HG03457 (cell line): Measurements from ENCODE around the gene ANKS1B.
A peak's percentile ranks its signal among the peaks of the same experiment; 100 is the strongest.
"Not testable (repeated sequence)": the region's sequence is repeated elsewhere in the genome, so short reads cannot be mapped to it uniquely, and the experiment has no call there.

Source experiments
- ATAC-seq: cut with Tn5 transposase; IDR thresholded peaks from one replicate; pipeline ENCODE4 v1.9.1; 2021; ENCODE audit warnings: moderate number of reproducible peaks; ENCODE audit not compliant: unreplicated experiment

Gene ANKS1B

DNA sequence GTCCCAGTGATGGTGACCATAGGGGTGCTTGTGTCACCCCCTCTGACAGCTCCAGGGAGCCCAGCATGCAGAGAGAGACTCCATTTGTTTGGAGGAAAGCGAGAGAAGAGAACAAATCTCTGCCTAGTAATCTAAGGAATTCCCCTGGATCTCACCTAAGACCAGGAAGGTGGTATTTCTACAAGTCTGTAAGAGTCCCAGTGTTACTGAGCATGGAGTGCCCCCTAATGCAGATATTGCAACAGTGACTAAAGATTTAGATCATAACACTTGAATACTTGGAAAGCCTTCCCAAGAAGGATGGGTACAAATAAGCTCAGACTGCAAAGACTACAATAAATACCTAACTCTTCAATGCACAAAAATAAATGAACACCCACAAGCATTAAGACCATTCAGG, 697.6 kb downstream of the ANKS1B start:
- no peak for ATAC-seq

DNA sequence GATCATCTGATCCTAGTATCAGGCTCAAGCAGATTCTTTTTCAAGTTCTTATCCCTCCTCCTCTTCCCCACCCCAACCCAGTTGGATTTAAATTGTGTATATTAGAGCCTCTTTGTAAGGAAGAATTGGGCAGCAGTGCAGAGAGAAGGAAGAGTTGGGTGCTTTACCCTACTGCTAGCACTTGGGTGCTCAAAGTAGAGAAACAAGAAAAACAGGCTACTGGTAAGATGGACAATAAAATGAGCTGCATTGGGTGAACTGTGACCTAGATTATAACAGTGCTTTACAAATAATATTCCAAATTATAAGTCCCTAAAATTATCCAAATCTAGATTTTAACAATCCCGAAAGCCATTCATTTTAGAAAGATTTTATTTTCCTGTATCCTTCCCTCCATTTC, 700.6 kb downstream of the ANKS1B start:
- no peak for ATAC-seq

DNA sequence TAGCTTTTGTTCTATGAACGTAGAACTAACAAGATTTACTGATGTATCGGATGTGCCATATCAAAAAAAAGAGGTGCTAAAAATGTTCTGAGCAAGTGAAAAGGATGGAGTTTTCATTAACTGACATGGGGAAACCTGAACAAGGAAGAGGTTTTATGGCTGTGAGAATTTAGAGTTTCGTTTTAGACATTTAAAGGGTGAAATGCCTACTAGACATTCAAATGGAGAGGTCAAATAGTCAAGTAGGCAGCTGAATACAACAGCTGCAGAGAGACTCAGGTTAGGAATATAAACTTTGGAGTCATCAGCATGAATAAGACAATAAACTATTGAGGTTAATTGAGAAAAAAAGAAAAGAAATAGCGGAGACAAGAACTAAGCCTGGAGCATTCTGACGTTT, 702.1 kb downstream of the ANKS1B start:
- ATAC-seq, result no peak

DNA sequence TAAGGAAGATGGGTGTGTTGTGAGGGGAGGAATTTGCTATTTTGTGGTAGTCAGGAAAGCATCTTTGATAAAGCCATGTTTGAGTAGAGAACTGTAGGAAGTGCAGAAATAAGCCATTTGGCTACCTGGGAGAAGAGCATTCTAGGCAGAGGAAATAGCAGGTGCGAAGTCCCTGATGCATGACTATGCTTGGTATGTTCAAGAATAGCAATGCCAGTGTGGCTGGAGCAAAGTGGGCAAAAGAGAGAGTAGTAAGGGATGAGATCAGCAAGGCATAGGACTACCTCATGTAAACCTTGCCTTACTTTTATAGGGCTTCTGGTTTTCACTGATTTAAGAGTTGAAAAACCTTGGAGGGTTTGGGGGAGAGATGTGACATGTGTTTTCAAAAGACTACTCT, 702.6 kb downstream of the ANKS1B start:
- no peak for ATAC-seq

DNA sequence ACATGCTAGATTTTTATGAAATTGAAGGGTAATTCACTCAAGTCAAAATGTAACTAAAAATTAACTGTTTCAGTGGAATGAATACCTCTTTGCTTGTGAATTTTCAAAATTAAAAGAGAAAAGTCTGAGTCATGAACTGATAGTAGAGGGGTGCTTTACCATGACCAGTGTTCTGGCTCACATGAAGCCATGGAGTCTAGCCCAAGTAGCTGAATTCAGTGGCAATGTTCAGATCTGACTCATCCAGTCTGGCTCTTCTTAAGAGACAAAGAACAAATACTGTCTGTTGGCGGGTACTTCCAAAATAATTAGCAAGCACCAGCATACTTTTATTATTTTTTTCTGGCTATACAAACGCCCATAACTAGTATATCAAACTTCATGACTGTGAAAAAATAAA, 703.5 kb downstream of the ANKS1B start:
- ATAC-seq, result peak; percentile 45

DNA sequence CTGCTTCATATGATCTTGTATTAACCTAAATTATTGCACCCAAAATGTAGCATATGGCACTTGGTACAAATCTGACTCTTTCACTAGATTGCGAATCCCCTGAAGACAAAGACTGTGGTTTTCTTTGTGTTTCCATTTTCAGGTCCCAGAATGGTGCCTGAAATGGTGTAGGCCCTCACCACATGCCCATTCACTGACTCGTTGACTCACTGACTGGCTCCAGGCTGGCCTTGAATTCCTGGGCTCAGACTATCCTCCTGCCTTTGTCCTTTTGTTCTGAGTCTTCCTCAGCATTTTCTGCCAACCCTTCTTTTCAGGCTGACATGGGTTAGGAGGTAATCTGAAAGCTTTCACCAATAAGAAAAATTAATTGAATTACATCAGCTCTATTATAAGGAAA, 705.8 kb downstream of the ANKS1B start:
- no peak for ATAC-seq

DNA sequence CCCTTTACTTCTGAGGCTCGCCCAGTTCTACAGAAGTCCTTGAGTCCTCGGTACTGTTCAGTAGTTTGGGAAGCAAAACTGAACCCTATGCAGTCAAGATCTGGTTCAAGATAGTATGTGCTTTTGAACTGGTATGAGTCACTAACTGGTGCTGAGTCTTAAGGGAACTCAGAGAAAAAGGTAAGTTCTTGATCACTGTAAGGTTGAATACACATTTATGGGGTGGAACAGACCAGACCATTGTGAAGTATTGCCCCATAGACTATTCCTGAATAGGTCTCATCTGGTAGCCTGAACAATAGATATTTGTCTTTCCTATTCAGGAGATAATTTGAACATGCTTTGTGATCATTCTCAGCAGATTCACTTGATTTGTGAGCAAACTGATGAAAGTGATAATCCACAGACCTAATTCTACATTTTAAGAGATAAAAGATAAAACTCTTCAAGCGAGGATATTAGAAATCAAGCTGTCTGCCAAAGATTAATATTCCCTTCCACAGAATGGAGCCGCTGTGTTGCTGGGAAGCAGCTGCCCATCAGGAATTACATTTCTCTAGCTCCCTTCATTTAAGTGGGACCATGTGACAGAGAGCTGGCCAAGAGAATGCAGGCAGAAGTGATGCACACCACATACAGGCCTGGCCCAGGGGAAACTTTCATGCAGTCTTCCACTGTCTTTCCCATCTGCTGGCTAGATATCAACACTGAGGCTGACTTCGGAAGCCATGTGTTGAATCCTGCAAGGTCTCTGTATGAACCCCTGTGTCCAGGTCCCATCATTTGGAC, 707.0 kb downstream of the ANKS1B start:
- ATAC-seq, result no peak

DNA sequence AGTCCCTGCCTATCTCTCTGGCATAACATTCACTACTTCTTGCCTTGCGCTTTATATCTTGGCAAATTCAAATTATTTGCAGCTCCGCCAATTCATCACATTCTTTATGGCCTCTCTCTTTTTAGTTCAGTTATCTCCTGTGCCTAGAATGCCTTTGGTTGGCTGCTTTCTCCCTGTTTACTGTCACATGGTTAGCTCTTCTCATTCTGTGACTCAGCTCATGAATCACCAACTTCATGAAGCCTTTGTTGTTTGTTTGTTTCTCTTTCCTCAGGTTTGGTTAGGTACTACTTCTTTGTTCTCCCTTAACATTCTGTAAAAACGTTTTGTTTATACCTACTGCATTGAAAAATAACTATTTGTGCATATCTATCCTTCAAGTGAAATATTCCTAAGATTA, 713.7 kb downstream of the ANKS1B start:
- ATAC-seq, result no peak

DNA sequence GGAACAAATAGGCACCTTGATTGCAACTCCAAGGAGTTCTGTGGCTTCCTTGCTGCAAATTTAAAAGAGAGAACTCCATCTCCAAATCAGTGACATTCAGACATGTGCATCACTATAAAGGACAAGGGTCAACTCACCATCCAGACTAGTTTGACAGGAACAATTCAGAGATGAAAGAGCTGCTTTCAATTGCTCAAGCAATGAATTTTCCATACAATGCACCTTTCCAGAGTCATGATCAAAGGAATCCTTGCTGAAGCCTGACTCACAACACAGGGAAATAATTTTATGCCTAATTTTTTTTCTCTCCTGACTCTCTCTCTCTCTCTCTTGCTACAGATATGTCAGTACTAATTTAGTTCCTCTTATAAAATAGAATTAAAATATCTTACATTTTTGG, 717.7 kb downstream of the ANKS1B start:
- no peak for ATAC-seq

DNA sequence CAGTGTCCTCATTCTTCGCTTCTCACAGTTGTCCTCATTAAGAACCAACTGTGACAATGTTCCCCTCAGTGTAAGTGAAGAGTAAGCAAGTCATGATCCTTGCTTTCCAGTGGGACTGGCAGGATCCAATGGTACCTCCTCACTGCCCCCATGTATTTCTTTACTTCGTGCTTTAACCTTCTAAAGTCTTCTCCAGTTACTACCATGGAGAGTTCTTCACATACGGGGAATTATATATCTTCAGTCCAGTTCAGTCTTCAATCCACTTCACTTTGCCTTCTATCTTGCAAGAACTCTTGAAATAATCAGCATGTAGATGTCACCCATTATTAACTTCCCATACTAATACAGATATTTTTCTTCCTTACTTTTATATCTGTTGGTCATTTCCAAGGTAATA, 719.1 kb downstream of the ANKS1B start:
- ATAC-seq, result no peak

DNA sequence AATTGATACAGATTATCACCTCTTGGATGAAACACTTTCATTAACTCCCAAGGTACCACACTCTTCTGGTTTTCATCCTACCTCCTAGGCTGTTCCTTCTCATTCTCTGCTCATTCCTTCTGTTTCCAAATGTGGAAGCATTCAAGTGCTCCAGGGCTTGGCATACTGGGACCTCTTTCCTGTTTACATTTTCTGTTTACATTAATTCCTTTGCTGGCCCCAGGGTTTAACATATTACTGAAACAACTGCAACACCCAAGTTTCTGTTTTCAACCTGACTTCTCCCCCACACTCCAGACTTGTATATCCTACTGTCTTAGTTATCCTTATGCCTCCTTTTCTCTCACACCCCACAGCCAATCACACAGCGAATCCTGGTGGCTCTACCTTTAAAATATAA, 723.5 kb downstream of the ANKS1B start:
- ATAC-seq, result no peak

DNA sequence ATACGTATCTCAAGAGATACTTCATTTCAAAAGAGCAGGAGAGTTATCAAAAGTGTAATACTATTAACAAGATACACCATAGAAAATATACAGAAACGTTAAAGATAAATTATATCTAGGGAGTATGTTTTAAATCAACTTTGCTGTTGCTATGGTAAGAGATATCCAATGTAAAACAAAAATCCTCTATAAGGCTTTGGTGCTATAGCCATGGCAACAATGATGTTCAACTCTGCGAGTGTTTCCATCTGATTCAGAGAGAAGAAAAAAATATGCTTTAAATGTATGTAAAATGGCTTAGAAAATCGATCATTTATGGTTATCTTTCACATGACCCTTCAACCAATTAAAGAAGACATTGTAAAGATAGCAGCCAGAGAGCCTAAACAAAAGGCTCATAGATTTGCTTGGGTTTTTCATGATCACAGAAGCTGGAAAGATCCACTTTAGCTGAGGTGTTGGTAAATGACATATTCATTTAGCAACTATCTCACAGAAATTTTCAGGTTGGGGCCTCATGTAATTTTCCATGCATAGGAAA, 724.2 kb downstream of the ANKS1B start:
- ATAC-seq, result no peak

DNA sequence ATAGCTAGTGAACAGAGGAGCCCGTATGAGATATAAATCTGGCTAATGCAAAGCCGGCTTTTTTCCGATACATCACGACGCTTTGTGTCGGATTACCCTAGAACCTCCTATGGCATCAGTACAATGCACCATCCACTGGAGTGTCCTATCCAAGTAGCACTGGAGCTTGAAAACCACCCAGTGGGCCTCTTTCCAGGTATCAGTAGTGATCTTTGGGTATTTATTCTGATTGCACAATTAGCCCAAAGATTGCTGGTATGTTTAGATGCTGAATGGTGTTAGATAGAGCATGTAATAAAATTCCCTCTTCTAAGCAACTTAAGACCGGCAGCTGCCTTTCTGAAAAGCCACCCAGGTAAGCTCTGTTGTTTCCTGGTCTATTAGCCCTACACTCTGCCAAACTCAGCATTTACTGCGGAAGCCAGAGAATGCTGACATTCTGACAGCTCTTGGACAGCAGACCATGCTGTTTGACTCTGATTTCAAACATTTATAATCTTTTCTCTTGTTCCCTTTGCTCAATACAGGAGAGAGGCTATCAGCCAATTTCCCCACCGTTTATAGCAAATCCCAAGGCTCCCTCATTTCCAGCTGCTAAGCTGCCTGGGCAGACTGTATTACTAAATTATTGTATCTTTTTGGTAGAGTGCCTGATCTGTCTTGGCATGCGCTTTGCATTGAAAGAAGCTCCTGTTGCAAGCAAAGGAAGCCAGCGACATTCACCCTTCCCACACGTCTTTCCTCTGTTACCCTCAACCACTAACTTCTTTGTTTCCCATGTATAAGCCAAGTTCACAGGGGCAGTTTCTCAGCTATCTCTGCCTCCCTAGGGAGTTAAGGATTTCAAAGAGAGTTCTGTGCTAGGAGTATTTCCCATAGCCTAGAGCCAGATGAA, 725.4 kb downstream of the ANKS1B start:
- no peak for ATAC-seq

DNA sequence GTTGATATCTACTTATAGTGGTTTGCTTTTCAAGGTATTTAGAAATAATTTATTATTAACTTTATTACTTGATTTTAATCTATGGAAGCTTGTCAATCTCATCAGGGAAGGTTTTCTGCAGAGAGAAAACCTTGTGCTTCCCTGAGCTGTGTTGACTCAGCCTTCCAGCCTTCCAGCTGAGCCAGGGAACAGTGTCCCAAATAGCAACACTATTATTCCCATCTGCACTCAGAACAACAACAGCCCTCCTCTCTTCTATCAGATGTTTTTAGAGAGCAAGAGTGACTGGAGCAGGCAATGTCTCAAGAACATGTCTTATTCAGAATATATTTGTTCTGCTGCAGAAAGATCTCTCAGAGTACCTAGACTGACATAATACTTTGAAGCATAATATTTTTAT, 727.1 kb downstream of the ANKS1B start:
- no peak for ATAC-seq

DNA sequence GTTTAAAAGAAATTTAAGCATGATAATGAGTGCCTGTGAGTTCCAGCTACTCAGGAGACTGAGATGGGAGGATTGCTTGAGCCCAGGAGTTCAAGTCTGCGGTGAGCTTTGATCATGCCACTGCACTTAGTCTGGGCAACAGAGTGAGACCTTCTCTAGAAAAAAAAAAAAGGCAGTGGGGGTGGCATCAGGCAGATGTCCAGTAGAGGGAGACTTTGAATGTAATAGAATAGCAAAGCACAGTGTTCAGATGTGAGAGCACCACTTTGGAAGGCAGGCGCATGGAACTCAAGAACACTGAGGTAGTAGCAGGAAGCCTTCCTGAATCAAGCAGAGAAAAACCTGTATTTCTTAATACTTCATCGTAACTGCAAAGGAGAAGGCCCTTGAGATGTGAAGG, 731.7 kb downstream of the ANKS1B start:
- no peak for ATAC-seq

DNA sequence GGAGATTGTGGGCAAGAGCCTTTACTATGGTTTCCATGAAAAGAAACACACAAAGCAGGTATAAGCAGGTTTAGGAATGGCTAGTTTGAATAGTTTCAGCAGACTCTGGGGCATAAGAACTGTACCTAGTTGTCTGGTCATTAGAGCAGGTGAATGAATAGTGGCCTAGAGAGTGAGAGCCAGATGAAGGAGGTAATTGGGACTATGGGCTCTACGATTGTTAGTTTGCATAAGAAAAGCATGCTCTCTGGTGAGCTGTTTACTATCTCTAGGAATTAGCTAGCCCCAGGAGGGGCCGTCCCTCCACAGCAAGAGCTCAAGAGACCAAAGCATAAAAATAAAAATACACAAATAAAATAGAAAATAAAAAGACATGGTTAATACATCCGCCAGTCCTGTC, 734.6 kb downstream of the ANKS1B start:
- no peak for ATAC-seq

DNA sequence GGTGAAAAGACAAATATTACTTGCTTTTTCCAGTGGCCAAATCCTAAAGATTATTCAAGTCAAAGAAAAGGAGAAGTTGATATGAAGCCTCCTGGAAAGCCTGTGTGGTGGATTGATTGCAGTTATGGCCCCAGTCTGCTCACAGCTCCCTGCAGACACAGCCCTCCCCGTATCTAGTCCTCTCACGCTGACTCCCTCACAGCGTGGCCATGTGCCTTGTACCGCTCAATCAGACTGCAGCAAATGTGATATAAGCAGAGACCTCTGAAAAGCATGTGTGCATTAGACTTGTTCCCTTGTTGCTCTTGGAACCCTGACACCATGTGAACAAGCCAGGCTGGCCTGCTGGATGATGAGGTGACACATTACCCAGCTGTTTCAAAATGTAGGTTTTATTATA, 735.2 kb downstream of the ANKS1B start:
- no peak for ATAC-seq

DNA sequence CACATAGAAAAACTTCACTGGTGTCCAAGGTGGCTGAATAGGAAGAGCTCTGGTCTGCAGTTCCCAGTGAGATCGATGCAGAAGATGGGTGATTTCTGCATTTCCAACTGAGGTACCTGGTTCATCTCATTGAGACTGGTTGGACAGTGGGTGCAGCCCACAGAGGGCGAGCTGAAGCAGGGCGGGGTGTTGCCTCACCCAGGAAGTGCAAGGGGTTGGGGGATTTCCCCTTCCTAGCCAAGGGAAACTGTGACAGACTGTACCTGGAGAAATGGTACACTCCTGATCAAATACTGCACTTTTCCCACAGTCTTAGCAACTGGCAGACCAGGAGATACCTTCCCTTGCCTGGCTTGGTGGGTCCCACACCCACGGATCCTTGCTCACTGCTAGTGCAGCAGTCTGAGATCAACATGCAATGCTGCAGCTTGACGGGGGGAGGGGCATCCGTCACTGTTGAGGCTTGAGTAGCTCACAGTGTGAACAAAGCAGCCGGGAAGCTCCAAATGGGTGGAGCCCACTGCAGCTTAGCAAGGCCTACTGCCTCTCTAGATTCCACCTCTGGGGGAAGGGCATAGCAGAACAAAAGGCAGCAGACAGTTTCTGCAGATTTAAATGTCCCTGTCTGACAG, 746.7 kb downstream of the ANKS1B start:
- not testable (repeated sequence) for ATAC-seq

DNA sequence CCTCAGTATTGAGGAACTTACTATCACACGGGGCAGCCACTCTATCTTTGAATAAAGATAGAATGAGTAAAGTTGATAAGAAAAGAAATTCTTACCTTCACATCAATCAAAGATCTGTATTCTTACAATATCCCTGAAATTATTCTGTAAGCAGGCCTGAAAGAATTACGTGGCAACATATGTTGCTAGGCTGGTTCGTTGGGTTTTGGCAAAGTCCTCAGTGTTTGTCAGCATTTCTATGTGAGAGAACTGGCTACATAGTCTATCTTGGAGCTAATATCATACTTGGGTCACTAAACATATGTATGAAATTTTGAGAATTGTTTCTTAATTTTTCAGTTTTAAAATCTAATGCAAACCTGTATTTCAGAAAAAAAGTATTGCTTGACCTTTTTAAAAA, 749.4 kb downstream of the ANKS1B start:
- ATAC-seq, result no peak

DNA sequence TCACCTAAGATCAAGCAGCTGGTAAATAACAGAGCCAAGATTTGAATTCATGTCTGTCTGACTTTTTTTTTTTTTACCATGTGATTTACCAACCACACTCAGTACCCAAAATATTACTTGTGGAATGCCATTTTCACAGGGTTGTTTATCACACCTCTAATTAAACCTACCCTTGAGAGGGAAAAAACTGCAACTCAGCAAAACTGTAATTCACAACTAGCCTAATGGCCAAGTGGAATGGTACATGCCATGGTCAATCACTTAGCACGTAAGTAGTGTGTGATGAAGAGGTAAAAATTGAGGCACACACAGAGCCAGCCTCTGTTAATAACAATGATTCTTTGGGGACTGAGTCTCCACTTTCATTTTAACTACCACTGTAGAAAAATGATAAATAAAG, 750.0 kb downstream of the ANKS1B start:
- no peak for ATAC-seq

DNA sequence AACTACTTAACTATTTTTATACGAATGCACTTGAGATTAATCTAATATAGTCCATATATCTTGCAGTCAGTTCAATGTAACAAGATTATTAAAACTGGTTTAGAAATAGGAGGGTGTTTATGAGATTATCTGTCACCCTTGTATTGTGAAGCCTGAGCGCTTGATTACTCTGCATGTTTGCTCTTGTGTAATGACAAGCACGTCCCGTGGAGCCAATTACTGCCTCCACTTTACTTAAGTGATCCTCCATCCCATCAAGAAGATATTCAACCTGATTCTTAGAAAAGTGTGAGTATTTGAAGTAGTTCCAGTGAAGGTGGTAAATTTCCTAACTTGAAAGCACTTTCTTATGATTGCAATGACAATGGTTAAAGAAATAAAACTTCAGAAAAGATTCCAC, 752.4 kb downstream of the ANKS1B start:
- no peak for ATAC-seq

DNA sequence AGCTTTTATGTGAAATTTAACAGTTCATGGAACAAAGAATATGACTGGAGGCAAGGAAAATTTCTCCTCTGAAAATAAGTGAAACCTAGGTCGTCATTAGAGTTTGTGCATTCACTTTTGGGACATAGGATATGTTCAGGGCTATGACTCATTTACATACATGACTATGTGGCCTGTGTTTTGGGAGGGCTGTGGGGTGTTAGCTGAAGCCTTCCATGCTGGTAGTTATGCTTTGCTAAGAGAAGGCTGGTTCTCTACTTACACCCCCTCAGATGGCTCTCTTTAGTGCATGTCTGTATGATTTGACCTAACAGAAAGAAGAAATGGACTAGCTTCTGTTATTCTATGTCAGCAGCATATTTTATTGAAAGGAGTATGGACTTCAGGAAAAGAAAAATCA, 753.7 kb downstream of the ANKS1B start:
- ATAC-seq, result no peak
